CD14-positive monocyte (primary cell): ENCODE measurements around the gene TMEM88. TPM values are rescaled to one million over a fixed set of nuclear protein-coding genes. Genes with fewer than 3 reads are reported as not detected.

Experiments used
- DNase-seq, 3 donors: peaks; one replicate each; pipeline ENCODE4 v3.0.0-alpha.2; 2011 to 2022
- H2AFZ ChIP-seq: 2 replicates; pipeline ENCODE4 v1.6.0; 2012; ENCODE audit warnings: mild to moderate bottlenecking, low read depth, low read length, inconsistent platforms; ENCODE audit not compliant: insufficient read depth, poor library complexity, severe bottlenecking
- H3K27ac ChIP-seq, 2 donors: 1 replicate in 1 of 2; 2 replicates in 1 of 2; pipeline ENCODE4 v1.5.1; 2012 to 2013; ENCODE audit warnings: low read length in 2 of 2, control low read depth in 1 of 2, inconsistent platforms in 1 of 2, low read depth in 1 of 2, mild to moderate bottlenecking in 1 of 2
- H3K27me3 ChIP-seq, 2 donors: one replicate each; pipeline versions ENCODE4 v1.6.0 to v1.6.1; 2011 to 2013; ENCODE audit warnings: low read length in 2 of 2; ENCODE audit not compliant: control insufficient read depth in 2 of 2, insufficient read depth in 2 of 2
- H3K36me3 ChIP-seq, 2 donors: replicated peaks in 1 of 2; 1 replicate in 1 of 2; 2 replicates in 1 of 2; pipeline versions ENCODE4 v1.5.1 to v1.6.1; 2012 to 2013; ENCODE audit warnings: low read length in 2 of 2, control low read depth in 1 of 2, inconsistent platforms in 1 of 2, mild to moderate bottlenecking in 1 of 2; ENCODE audit not compliant: insufficient read depth in 2 of 2, control insufficient read depth in 1 of 2
- H3K4me1 ChIP-seq, 2 donors: 1 replicate in 1 of 2; 2 replicates in 1 of 2; pipeline versions ENCODE4 v1.5.1 to v1.6.1; 2012 to 2013; ENCODE audit warnings: low read length in 2 of 2, control low read depth in 1 of 2, inconsistent platforms in 1 of 2, mild to moderate bottlenecking in 1 of 2, moderate library complexity in 1 of 2; ENCODE audit not compliant: insufficient read depth in 2 of 2, control insufficient read depth in 1 of 2
- H3K4me2 ChIP-seq: replicated peaks from 2 replicates; pipeline ENCODE3; 2012; ENCODE audit warnings: low read length, moderate library complexity, mild to moderate bottlenecking; ENCODE audit not compliant: poor library complexity, severe bottlenecking; ENCODE audit errors: extremely low read depth
- H3K4me3 ChIP-seq, 3 experiments: fragments of 200-600 bp in 1 of 3; sonication (generic) in 1 of 3; replicated peaks in 1 of 3; 1 replicate in 2 of 3; 2 replicates in 1 of 3; pipeline ENCODE4 v1.5.1; 2011 to 2013; ENCODE audit warnings: low read length in 3 of 3, mild to moderate bottlenecking in 3 of 3, control low read depth in 2 of 3, low read depth in 2 of 3, inconsistent platforms in 1 of 3, moderate library complexity in 1 of 3
- H3K79me2 ChIP-seq: 2 replicates; pipeline ENCODE4 v1.6.0; 2012; ENCODE audit warnings: mild to moderate bottlenecking, control low read depth, inconsistent platforms, low read length, moderate library complexity; ENCODE audit not compliant: insufficient read depth
- H3K9ac ChIP-seq: 2 replicates; pipeline ENCODE4 v1.6.0; 2017; ENCODE audit warnings: low read length, mild to moderate bottlenecking; ENCODE audit not compliant: insufficient read depth, poor library complexity, severe bottlenecking
- H3K9me3 ChIP-seq, 2 donors: replicated peaks in 1 of 2; 1 replicate in 1 of 2; 2 replicates in 1 of 2; pipeline versions ENCODE4 v1.5.1 to v1.6.1; 2012 to 2013; ENCODE audit warnings: low read length in 2 of 2, control low read depth in 1 of 2; ENCODE audit not compliant: control insufficient read depth in 1 of 2, insufficient read depth in 1 of 2
- H4K20me1 ChIP-seq: 2 replicates; pipeline ENCODE4 v1.6.0; 2012; ENCODE audit warnings: mild to moderate bottlenecking, low read length, control low read depth, moderate library complexity; ENCODE audit not compliant: insufficient read depth
- H3K27ac Mint-ChIP-seq, 7 donors: one replicate each; pipeline ENCODE4 v1.8.0; 2020; ENCODE audit warnings: mild to moderate bottlenecking in 7 of 7, mixed read lengths in 7 of 7, moderate library complexity in 6 of 7, inconsistent platforms in 2 of 7
- H3K27me3 Mint-ChIP-seq, 3 donors: one replicate each; pipeline ENCODE4 v1.8.0; 2021 to 2022; ENCODE audit warnings: low read depth in 3 of 3, mild to moderate bottlenecking in 3 of 3, mixed read lengths in 3 of 3, moderate library complexity in 3 of 3, inconsistent platforms in 1 of 3
- H3K36me3 Mint-ChIP-seq, 2 donors: one replicate each; pipeline ENCODE4 v1.8.0; 2020; ENCODE audit warnings: mixed read lengths in 2 of 2, inconsistent platforms in 1 of 2, mild to moderate bottlenecking in 1 of 2
- H3K4me1 Mint-ChIP-seq: one replicate; pipeline ENCODE4 v1.8.0; 2020; ENCODE audit warnings: mild to moderate bottlenecking, mixed read lengths
- H3K4me3 Mint-ChIP-seq, 2 donors: one replicate each; pipeline ENCODE4 v1.8.0; 2020; ENCODE audit warnings: mild to moderate bottlenecking in 2 of 2, mixed read lengths in 2 of 2, moderate library complexity in 1 of 2
- H3K9me3 Mint-ChIP-seq, 7 donors: one replicate each; pipeline ENCODE4 v1.8.0; 2020 to 2022; ENCODE audit warnings: mixed read lengths in 7 of 7, mild to moderate bottlenecking in 6 of 7, moderate library complexity in 6 of 7, inconsistent platforms in 2 of 7
- CTCF ChIP-seq: fragments of 200-600 bp; IDR thresholded peaks from one replicate; pipeline ENCODE4 v1.8.0; 2022; ENCODE audit warnings: antibody characterized with exemption, mild to moderate bottlenecking
- WGBS: methylation state at CpG from one replicate; pipeline ENCODE4 v1.1.5; 2013; ENCODE audit warnings: missing lambda C conversion rate; ENCODE audit not compliant: insufficient coverage; 5-methylcytosine and 5-hydroxymethylcytosine counted together
- intact Hi-C, 2 donors: fragments of 100-400 bp; cut with micrococcal nuclease; formaldehyde crosslinking; loops; one replicate each; pipeline versions ENCODE4 v1.15.0 to v1.15.1; 2023
- polyA plus RNA-seq, 3 donors: library from polyadenylated mRNA; depleted of rRNA in 1 of 3; unstranded in 2 of 3; stranded (reverse) in 1 of 3; fragments of 300-500 nt in 2 of 3; fragments of >200 nt in 1 of 3; fragmentation: Illumina TruSeq in 2 of 3; gene quantifications; 1 replicate in 2 of 3; 2 replicates in 1 of 3; pipeline ENCODE4 v1.2.3, GENCODE V29; 2012 to 2021

The TMEM88 gene
- polyA plus RNA-seq, 3 donors = 10.2 TPM; not detected in 2

- H4K20me1 ChIP-seq = no peaks in the 10 kb centered on the region
- no peaks in the 10 kb centered on the region for H3K9me3 ChIP-seq
- no peak overlapping the region for H3K9ac ChIP-seq
- no peaks in the 10 kb centered on the region for H3K36me3 ChIP-seq
- H3K4me3 ChIP-seq = no peak overlapping the region
- WGBS = 95% methylated on average over 20 of the region's 20 CpGs
- peaks cover 6% of the 10 kb centered on the region for H3K4me1 Mint-ChIP-seq
- TF ChIP-seq CTCF = no peak
- no peaks in the 10 kb centered on the region for H3K27me3 ChIP-seq
- H3K27ac Mint-ChIP-seq = peak overlapping the region in 1 of 7 donors; percentile 32
- DNase-seq = no peak
- no peaks in the 10 kb centered on the region for H3K79me2 ChIP-seq
- peaks cover 7 to 14% (median 13%) of the 10 kb centered on the region in 3 donors for H3K27me3 Mint-ChIP-seq
- no peaks in the 10 kb centered on the region for H3K36me3 Mint-ChIP-seq
- no peak overlapping the region for H3K27ac ChIP-seq
- intact Hi-C loops = loop anchor here (2.0 to 5.0 kb wide), 4 partner anchors 29 to 81 kb away; partner anchors contain the start of gene NAA38 (in 1 of the 2)
- H3K4me2 ChIP-seq = no peak overlapping the region
- H3K4me1 ChIP-seq = no peaks in the 10 kb centered on the region
- no peak overlapping the region for H3K4me3 Mint-ChIP-seq
- H2AFZ ChIP-seq = no peak overlapping the region
- no peaks in the 10 kb centered on the region for H3K9me3 Mint-ChIP-seq
These were observed 31.3 kb upstream of the TMEM88 start for GRCh38 chr17:7823581-7824001.

- Histone ChIP-seq H3K4me2 (no peak overlapping the region), H3K27ac (no peak overlapping the region), H3K27me3 (no peaks in the 10 kb centered on the region), H3K36me3 (no peaks in the 10 kb centered on the region), H3K9ac (no peak overlapping the region), H2AFZ (no peak overlapping the region), H3K4me1 (no peaks in the 10 kb centered on the region), H3K9me3 (no peaks in the 10 kb centered on the region), H3K4me3 (no peak overlapping the region), H3K79me2 (no peaks in the 10 kb centered on the region), H4K20me1 (no peaks in the 10 kb centered on the region)
- peaks cover 7 to 14% (median 13%) of the 10 kb centered on the region in 3 donors for H3K27me3 Mint-ChIP-seq
- H3K4me3 Mint-ChIP-seq = no peak overlapping the region
- H3K9me3 Mint-ChIP-seq = no peaks in the 10 kb centered on the region
- peaks cover 6% of the 10 kb centered on the region for H3K4me1 Mint-ChIP-seq
- no peak for TF ChIP-seq CTCF
- 91% methylated on average over 7 of the region's 9 CpGs for WGBS
- no peak for DNase-seq
- no peak overlapping the region for H3K27ac Mint-ChIP-seq
- intact Hi-C loops = loop anchor here (5.0 kb wide), 2 partner anchors 73 to 82 kb away; no protein-coding TSS in a partner anchor
- H3K36me3 Mint-ChIP-seq = no peaks in the 10 kb centered on the region
These were observed 30.6 kb upstream of the TMEM88 start for GRCh38 chr17:7824021-7824924.
